ENCODE results near the gene SLAMF9.

- TF ChIP-seq CTCF (conservative IDR thresholded peaks at IDR 0.05; ENCODE audit: low read length) = no peak
- TF ChIP-seq EZH2phosphoT487 (IDR thresholded peaks at IDR 0.05; ENCODE audit: borderline replicate concordance, low read depth, low read length) = no peak
Observed at GRCh38 chr1:159946242-159947187, 7.5 kb downstream of the SLAMF9 start.

Data from OCI-LY7 (cell line).